Esophagus squamous epithelium (tissue), 4 donors: ENCODE results near the gene YAE1.

ENCODE experiments used
- CTCF ChIP-seq, 6 experiments: fragments of 450-650 bp in 4 of 6; fragments of 200-600 bp in 2 of 6; sonication (generic) in 2 of 6; IDR thresholded peaks; one replicate each; pipeline ENCODE4 v1.5.1; 2016 to 2019; ENCODE audit warnings: antibody characterized with exemption in 6 of 6, mild to moderate bottlenecking in 4 of 6, moderate library complexity in 4 of 6
- POLR2A ChIP-seq, 4 donors: fragments of 450-650 bp; IDR thresholded peaks; one replicate each; pipeline ENCODE4 v1.6.1; 2017; ENCODE audit warnings: antibody characterized with exemption in 4 of 4, mild to moderate bottlenecking in 4 of 4, moderate library complexity in 3 of 4

GRCh38 chr7:39540320-39540719 lies 25.9 kb upstream of the YAE1 start:
- TF ChIP-seq CTCF (IDR thresholded peaks at IDR 0.05) = no peak
- no peak for TF ChIP-seq POLR2A (IDR thresholded peaks at IDR 0.05)
